NCI-H2081 (cell line): Measurements from ENCODE around the gene TAS1R2.
"Not testable (repeated sequence)": the region's sequence is repeated elsewhere in the genome, so short reads cannot be mapped to it uniquely, and the experiment has no call there.

Experiments
- DNase-seq, 2 experiments: peaks; one replicate each; lab custom pipeline; 2025; lab: John Stamatoyannopoulos, UW

Gene TAS1R2

GRCh38 chr1:18859560-18859959 is at the start of gene TAS1R2:
TAS1R2 (minus strand) TSS chr1:18859660; CDS start chr1:18859660, 0 bp downstream.
- no peak for DNase-seq

- DNase-seq: no peak
Observed at GRCh38 chr1:18907917-18908845, 48.7 kb upstream of the TAS1R2 start.

- DNase-seq: peak; percentile 14 to 22
Observed at GRCh38 chr1:18907021-18907916, 47.8 kb upstream of the TAS1R2 start.

GRCh38 chr1:18903291-18903756 is 43.9 kb upstream of the TAS1R2 start:
- DNase-seq: no peak

GRCh38 chr1:18902523-18903290 is 43.2 kb upstream of the TAS1R2 start, which contains the start of gene ALDH4A1:
ALDH4A1 (minus strand) TSS chr1:18902555; CDS start chr1:18902523, 32 bp downstream.
- DNase-seq: peak; percentile 88 to 94

- DNase-seq: no peak
Observed at GRCh38 chr1:18901952-18902522, 42.6 kb upstream of the TAS1R2 start.

GRCh38 chr1:18901147-18901951 is 41.9 kb upstream of the TAS1R2 start:
- no peak for DNase-seq

GRCh38 chr1:18900303-18900841 is 40.9 kb upstream of the TAS1R2 start:
- no peak for DNase-seq

GRCh38 chr1:18899363-18900049 is 40.0 kb upstream of the TAS1R2 start:
- DNase-seq: no peak

- no peak for DNase-seq
Observed at GRCh38 chr1:18898567-18898966, 39.1 kb upstream of the TAS1R2 start.

GRCh38 chr1:18895317-18895716 is 35.9 kb upstream of the TAS1R2 start:
- DNase-seq: no peak

GRCh38 chr1:18893120-18893519 is 33.7 kb upstream of the TAS1R2 start:
- no peak for DNase-seq

GRCh38 chr1:18891858-18892257 is 32.4 kb upstream of the TAS1R2 start:
- DNase-seq: not testable (repeated sequence)

GRCh38 chr1:18891426-18891780 is 31.9 kb upstream of the TAS1R2 start:
- DNase-seq: no peak

- DNase-seq: no peak
Observed at GRCh38 chr1:18890706-18891425, 31.4 kb upstream of the TAS1R2 start.

GRCh38 chr1:18886003-18886335 is 26.5 kb upstream of the TAS1R2 start:
- DNase-seq: no peak

- no peak for DNase-seq
Observed at GRCh38 chr1:18885311-18886002, 26.0 kb upstream of the TAS1R2 start.

- no peak for DNase-seq
Observed at GRCh38 chr1:18884727-18885126, 25.3 kb upstream of the TAS1R2 start.

GRCh38 chr1:18884419-18884717 is 24.9 kb upstream of the TAS1R2 start:
- DNase-seq: no peak
